ENCODE results near the gene BRMS1L.

The BRMS1L gene

GRCh38 chr14:35865611-35866324, 39.6 kb downstream of the BRMS1L start:
- no peak for DNase-seq

GRCh38 chr14:35866595-35867279, 40.6 kb downstream of the BRMS1L start:
- no peak for DNase-seq

DNA sequence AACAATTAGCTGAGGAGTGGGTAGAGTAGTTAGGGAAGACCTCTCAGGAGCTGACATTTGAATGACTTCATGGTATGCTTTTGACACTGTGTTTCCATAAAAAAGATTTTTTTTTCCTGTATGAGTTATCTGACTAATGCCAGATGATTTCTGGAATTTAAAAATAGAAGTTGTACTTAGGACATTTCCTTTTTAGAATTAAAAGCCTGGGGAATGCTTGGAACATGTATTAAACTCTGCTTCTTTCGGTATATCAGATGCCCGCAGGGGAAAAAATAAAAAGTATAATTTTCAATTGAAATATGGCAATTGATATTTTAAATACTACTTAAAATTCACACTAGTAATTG, 41.1 kb downstream of the BRMS1L start:
- DNase-seq, result no peak

DNA sequence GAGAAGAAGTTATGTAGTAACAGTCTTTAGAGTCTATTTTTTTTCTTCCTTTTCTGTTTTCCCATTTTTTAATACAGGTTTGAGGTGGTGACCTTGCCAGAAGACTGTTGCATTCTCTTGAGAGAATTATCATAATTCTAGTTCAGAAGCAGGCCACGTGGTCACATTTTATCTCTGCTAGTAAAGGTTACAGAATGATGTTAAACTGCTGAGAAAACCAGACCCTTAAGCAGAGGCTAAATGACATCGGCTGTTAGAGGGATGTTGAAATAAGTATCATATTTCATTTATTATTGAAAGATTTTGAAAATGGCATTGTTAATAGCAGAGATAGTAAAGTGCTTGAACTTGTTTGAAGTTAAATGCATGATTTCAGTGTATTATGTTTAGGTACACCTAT, 49.2 kb downstream of the BRMS1L start:
- DNase-seq, result no peak

DNA sequence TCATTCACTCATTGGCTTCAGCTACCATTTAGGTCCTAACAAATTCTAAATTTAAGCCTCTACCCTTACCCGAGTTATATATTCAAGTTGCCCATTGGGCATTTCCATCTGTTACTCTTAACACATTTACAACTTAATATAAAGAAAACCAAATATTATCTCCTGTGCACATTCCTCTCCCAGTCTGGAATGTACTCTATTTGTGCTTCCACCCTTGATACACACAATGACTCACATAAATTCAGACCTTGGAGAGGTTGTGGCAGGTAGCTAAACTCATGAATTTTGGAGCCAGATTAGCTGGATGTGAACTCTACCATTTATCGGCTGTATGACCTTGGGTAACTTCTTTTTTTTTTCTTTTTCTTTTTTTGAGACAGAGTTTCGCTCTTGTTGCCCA, 51.1 kb downstream of the BRMS1L start:
- DNase-seq, result no peak

DNA sequence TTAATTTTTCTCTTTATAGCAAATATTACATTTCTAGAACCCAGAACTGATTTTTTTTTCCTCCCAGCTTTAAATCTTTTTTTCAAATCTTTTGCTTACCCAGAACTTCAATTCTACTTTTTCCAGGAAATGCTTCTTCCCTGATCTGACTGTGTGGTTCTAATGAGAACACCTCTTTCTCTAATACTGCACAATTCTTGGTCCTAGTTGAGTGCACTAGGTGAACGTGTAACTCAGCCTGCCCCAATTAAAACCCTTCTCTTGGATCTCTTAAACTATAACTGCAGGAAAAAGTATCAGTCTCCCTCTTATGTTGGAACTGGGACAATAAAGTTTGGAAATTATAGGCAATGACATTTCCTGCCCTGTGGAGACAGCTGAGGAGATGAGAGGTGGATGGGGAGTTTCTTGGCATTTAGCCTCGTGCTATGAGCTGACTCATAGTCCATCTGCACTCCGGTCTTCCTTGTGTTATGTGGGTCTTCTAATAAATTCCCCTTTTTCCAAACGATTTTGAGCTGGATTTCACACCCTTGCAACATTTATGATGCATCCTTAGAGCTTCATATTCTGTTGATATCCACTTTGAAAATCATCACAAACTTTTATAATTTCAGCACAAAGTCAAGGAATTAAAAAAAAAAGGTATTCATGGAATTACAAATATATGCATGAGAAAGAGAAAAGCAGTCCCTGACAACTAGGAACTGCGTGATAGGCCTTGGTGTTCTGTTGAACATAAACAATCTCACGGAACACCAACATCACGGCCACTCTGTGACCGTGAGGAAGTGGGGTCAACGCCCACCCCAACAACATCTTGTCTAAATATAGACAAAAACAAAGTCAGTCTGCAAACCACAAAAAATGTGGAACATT, 52.4 kb downstream of the BRMS1L start:
- DNase-seq, result no peak

DNA sequence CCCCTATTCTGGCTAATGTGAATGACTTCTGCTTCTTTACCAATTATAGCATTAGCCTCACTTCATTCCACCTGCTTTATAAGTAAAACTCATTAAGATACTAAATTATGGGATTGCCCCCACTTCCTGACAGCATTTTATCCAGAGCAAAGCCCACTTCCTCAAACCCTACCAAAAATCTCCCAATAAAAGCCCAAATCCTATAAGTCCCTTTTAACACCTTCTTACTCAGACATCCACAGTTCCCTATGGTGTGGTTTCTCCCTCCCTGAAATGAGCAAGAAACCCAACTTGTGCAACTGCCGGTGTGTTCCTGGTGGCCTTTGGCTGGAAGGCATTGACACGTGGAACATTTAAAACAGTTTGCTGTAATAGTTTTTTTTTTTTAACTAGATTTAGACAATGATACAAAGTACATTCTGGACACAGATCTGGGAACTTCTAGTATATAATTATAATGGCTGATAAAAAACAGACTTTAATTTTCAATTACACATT, 53.1 kb downstream of the BRMS1L start:
- no peak for DNase-seq

DNA sequence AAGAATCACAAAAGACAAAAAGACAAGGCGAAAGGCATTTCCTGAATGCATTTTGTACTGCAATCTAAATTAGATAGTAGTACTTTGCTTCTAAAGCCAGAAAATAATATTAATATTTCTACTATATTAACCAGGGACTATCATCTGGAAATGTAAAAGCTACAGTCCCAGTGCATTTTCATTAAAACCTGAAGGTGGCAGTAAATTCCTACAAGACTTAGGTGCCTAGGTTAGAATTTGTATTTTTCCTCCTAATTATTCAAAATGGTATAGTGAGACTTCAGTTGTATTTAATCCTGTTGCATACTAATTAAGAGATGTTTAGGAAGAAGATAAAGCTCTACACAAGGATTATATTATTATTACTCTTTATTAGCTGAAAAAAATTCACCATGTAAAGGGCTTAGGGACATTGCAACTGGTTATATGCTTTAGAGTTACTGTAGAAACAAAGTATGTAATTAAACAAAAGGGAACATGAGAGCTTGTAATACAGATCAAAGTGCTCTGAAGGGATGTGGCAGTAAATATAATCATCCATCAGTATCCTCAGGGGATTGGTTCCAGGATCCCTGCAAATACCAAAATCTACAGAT, 53.6 kb downstream of the BRMS1L start:
- DNase-seq, result no peak

- DNase-seq, result no peak
Observed at GRCh38 chr14:35881280-35881679, 55.1 kb downstream of the BRMS1L start.

- peak in 29 of 51 donors; percentile 1 to 67 (median 23) for DNase-seq
Observed at GRCh38 chr14:35883677-35884293, 57.6 kb downstream of the BRMS1L start.

GRCh38 chr14:35890308-35890707, 64.2 kb downstream of the BRMS1L start:
- DNase-seq, result no peak

GRCh38 chr14:35895256-35895655, 69.1 kb downstream of the BRMS1L start:
- no peak for DNase-seq

DNA sequence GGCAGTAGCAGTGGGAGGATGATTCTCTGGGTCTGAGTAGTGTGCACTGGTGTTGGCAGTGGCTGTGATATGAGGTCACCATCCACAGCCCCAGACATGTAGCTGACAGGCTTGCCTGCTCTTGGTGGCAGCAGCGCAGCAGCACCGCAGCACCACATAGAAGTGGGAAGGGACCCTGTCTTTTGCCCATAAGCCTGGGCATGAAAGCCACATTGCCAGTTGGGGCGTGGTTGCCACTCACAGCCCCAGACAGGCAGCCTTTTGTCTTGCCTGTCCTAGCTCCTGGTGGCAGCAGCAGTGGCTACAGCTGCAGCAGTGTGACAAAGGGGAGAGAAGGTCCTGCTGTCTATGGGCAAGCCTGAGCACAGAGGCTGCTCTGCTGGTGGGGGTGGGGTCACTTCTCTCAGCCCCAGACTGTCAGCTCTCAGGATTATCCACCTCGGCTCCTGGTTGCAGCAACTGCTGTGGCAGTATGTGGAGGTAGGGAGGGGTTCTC, 71.5 kb downstream of the BRMS1L start:
- peak in 46 of 51 donors; percentile 4 to 89 (median 62) for DNase-seq

- DNase-seq, result peak in 30 of 51 donors; percentile 6 to 78 (median 34)
Observed at GRCh38 chr14:35898217-35898775, 72.2 kb downstream of the BRMS1L start.

DNA sequence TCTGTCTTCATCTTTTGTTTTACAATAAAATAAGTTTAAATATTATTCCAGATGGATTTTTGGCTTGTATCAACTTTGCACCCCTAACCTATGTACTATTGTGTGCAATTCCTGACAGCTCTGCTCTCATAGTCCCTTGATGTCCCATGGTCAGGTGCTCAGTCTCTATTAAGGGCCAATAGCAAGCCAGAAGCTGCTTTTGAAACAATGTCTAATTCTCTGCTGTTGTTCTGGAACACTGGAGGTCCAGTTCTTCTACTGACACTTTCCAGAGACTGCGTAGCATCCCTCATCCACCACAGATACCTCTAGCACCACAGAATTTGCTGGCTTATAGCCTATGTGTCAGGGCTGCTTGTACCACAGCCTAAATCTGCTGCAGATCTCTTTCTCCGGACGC, 74.6 kb downstream of the BRMS1L start:
- no peak for DNase-seq

- no peak for DNase-seq
Observed at GRCh38 chr14:35909665-35910064, 83.5 kb downstream of the BRMS1L start.

GRCh38 chr14:35910191-35910590, 84.1 kb downstream of the BRMS1L start:
- no peak for DNase-seq

GRCh38 chr14:35911097-35911496, 85.0 kb downstream of the BRMS1L start:
- DNase-seq, result no peak

GRCh38 chr14:35915185-35915584, 89.0 kb downstream of the BRMS1L start:
- no peak for DNase-seq

- DNase-seq, result no peak
Observed at GRCh38 chr14:35915775-35916174, 89.6 kb downstream of the BRMS1L start.
